Panc1 (cell line): ENCODE measurements around the gene DLGAP1.

Experiments
- CTCF ChIP-seq: fragments of 450-650 bp; IDR thresholded peaks from 2 replicates; pipeline ENCODE4 v1.5.1; 2017; ENCODE audit warnings: mild to moderate bottlenecking
- REST ChIP-seq, 2 experiments: IDR thresholded peaks; 2 replicates each; pipeline ENCODE4 v1.6.1; 2011 to 2012; ENCODE audit warnings: low read depth in 2 of 2, control low read depth in 1 of 2, low read length in 1 of 2, mild to moderate bottlenecking in 1 of 2, moderate library complexity in 1 of 2; ENCODE audit not compliant: insufficient read depth in 1 of 2
- SIN3A ChIP-seq: IDR thresholded peaks from 2 replicates; pipeline ENCODE4 v1.6.1; 2012; ENCODE audit warnings: low read depth, mild to moderate bottlenecking, low read length, moderate library complexity, borderline replicate concordance; ENCODE audit not compliant: insufficient read depth

GRCh38 chr18:3451989-3452749 is 1002.9 kb downstream of the DLGAP1 start:
- TF ChIP-seq CTCF (no peak; the same call in 1 of the 2 replicates), SIN3A (0 out of 2 replicates have a peak, but pooled peaks have one; percentile 30), REST (IDR thresholded peaks at IDR 0.05; ENCODE audit: insufficient read depth in 1 of 2, low read depth in 2 of 2, low read length in 1 of 2) (no peak)
